ENCODE data around the gene CNOT6L. TPM values are rescaled to one million over a fixed set of nuclear protein-coding genes. Genes with fewer than 3 reads are reported as not detected.

The CNOT6L gene
- total RNA-seq, 2 donors from 2014 or later: 26.0 to 37.1 TPM

GRCh38 chr4:77777135-77777807 is 41.9 kb downstream of the CNOT6L start:
- peaks cover 16% of the 10 kb centered on the region for H3K4me1 Mint-ChIP-seq

GRCh38 chr4:77776182-77777134 is 42.7 kb downstream of the CNOT6L start:
- Histone ChIP-seq H3K36me3 (ENCODE audit: control insufficient read depth, insufficient read depth, low read length) (no peaks in the 10 kb centered on the region), H3K4me3 (ENCODE audit: low read length) (no peak overlapping the region), H3K9me3 (ENCODE audit: control insufficient read depth, low read length) (no peaks in the 10 kb centered on the region), H3K4me1 (ENCODE audit: control insufficient read depth, insufficient read depth, low read length) (no peaks in the 10 kb centered on the region), H3K27ac (ENCODE audit: low read depth, low read length) (no peak overlapping the region), H3K27me3 (ENCODE audit: control insufficient read depth, insufficient read depth, low read length, poor library complexity, severe bottlenecking) (no peaks in the 10 kb centered on the region), H3K9ac (ENCODE audit: extremely low read depth, low read length, poor library complexity, severe bottlenecking) (no peak overlapping the region)
- whole genome bisulfite sequencing, 2 experiments (ENCODE audit: insufficient coverage in 1 of 2, insufficient read length in 1 of 2): 91 to 94% methylated on average over 3 to 5 of the region's 6 CpGs
- H3K36me3 Mint-ChIP-seq (ENCODE audit: low read depth): peaks cover 7% of the 10 kb centered on the region
- H3K4me1 Mint-ChIP-seq: peaks cover 12% of the 10 kb centered on the region
- H3K9me3 Mint-ChIP-seq: no peaks in the 10 kb centered on the region
- no peaks in the 10 kb centered on the region for H3K27me3 Mint-ChIP-seq (ENCODE audit: insufficient read depth)
- H3K27ac Mint-ChIP-seq: peak overlapping the region; percentile 6
- no peak for TF ChIP-seq CTCF (conservative IDR thresholded peaks at IDR 0.05)
- DNase-seq: no peak
- no peak overlapping the region for H3K4me3 Mint-ChIP-seq

More at GRCh38 chr4:77777135-77777807, 41.9 kb downstream of the CNOT6L start:
- Histone ChIP-seq H3K4me3 (ENCODE audit: low read length) (no peak overlapping the region), H3K9me3 (ENCODE audit: control insufficient read depth, low read length) (no peaks in the 10 kb centered on the region), H3K9ac (ENCODE audit: extremely low read depth, low read length, poor library complexity, severe bottlenecking) (no peak overlapping the region), H3K27me3 (ENCODE audit: control insufficient read depth, insufficient read depth, low read length, poor library complexity, severe bottlenecking) (no peaks in the 10 kb centered on the region), H3K27ac (ENCODE audit: low read depth, low read length) (no peak overlapping the region), H3K4me1 (ENCODE audit: control insufficient read depth, insufficient read depth, low read length) (no peaks in the 10 kb centered on the region), H3K36me3 (ENCODE audit: control insufficient read depth, insufficient read depth, low read length) (no peaks in the 10 kb centered on the region)
- no peaks in the 10 kb centered on the region for H3K27me3 Mint-ChIP-seq (ENCODE audit: insufficient read depth)
- WGBS, 2 experiments (ENCODE audit: insufficient coverage in 1 of 2, insufficient read length in 1 of 2): 85% methylated on average over 1 of the region's 1 CpG; no CpG with 5 or more reads in 1 of the 2 experiments
- no peak overlapping the region for H3K4me3 Mint-ChIP-seq
- no peak overlapping the region for H3K27ac Mint-ChIP-seq
- no peak for TF ChIP-seq CTCF (conservative IDR thresholded peaks at IDR 0.05)
- H3K9me3 Mint-ChIP-seq: no peaks in the 10 kb centered on the region
- H3K36me3 Mint-ChIP-seq (ENCODE audit: low read depth): peaks cover 4% of the 10 kb centered on the region
- no peak for DNase-seq

GRCh38 chr4:77773101-77773500 is 46.1 kb downstream of the CNOT6L start:
- Histone ChIP-seq H3K9ac (ENCODE audit: extremely low read depth, low read length, poor library complexity, severe bottlenecking) (no peak overlapping the region), H3K4me1 (ENCODE audit: control insufficient read depth, insufficient read depth, low read length) (no peaks in the 10 kb centered on the region), H3K4me3 (ENCODE audit: low read length) (no peak overlapping the region), H3K27me3 (ENCODE audit: control insufficient read depth, insufficient read depth, low read length, poor library complexity, severe bottlenecking) (no peaks in the 10 kb centered on the region), H3K27ac (ENCODE audit: low read depth, low read length) (no peak overlapping the region), H3K9me3 (ENCODE audit: control insufficient read depth, low read length) (no peaks in the 10 kb centered on the region), H3K36me3 (ENCODE audit: control insufficient read depth, insufficient read depth, low read length) (no peaks in the 10 kb centered on the region)
- Mint-ChIP-seq H3K9me3 (no peaks in the 10 kb centered on the region), H3K4me1 (peaks cover 12% of the 10 kb centered on the region), H3K36me3 (ENCODE audit: low read depth) (peaks cover 7% of the 10 kb centered on the region), H3K27ac (no peak overlapping the region), H3K4me3 (no peak overlapping the region), H3K27me3 (ENCODE audit: insufficient read depth) (no peaks in the 10 kb centered on the region)
- DNase-seq: no peak
- 92 to 100% methylated on average over 1 to 3 of the region's 3 CpGs for WGBS, 2 experiments (ENCODE audit: insufficient coverage in 1 of 2, insufficient read length in 1 of 2)
- no peak for TF ChIP-seq CTCF (conservative IDR thresholded peaks at IDR 0.05)
